SK-N-SH treated with all-trans-retinoic acid at 6 μM for 48 hours (cell line): ENCODE results near the gene GOLGA6L24.
"Not testable (repeated sequence)": the region's sequence is repeated elsewhere in the genome, so short reads cannot be mapped to it uniquely, and the experiment has no call there.

Experiments
- ATAC-seq: fragments of 200-7000 bp; cut with Tn5 transposase; 3 replicates; pipeline ENCODE4 v1.9.1; 2020; ENCODE audit warnings: mild to moderate bottlenecking, moderate library complexity

The GOLGA6L24 gene, protein sequence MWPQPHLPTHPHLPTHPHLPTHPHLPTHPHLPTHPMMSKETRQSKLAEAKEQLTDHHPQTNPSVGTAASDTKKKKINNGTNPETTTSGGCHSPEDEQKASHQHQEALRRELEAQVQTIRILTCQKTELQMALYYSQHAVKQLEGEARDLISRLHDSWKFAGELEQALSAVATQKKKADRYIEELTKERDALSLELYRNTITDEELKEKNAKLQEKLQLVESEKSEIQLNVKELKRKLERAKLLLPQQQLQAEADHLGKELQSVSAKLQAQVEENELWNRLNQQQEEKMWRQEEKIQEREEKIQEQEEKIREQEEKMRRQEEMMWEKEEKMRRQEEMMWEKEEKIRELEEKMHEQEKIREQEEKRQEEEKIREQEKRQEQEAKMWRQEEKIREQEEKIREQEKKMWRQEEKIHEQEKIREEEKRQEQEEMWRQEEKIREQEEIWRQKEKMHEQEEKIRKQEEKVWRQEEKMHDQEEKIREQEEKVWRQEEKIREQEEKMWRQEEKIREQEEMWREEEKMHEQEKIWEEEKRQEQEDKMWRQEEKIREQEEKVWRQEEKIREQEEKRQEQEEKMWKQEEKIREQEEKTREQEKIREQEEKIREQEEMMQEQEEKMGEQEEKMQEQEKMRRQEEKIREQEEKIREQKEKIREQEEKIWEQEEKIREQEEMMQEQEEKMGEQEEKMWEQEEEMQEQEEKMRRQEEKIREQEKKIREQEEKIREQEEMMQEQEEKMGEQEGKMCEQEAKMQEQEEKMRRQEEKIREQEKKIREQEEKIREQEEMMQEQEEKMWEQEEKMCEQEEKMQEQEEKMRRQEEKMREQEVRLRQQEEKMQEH

DNA sequence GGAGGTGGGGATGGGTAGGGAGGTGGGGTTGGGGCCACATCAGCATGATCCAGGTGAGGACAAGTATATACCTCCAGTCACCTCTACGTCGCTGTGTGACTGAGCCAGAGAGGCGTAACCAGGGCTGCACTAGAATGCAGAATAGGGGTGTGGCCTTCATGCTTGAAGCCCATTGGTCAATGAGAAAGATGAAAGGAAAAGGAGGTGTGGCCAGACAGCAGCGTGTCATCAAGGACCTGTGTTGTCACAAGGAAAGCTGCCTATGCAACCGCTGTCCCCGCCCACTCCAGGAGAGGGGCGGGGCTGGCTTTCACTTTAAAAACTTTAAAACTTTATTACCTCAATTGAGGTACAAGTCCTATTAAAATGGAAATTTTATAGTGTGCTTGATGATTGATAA is at the start of gene GOLGA6L24:
Gene GOLGA6L24 (minus strand): TSS at position 101 of the 400 bp plus-strand sequence. CDS start 61 bp downstream, at position 40.
- not testable (repeated sequence) for ATAC-seq

DNA sequence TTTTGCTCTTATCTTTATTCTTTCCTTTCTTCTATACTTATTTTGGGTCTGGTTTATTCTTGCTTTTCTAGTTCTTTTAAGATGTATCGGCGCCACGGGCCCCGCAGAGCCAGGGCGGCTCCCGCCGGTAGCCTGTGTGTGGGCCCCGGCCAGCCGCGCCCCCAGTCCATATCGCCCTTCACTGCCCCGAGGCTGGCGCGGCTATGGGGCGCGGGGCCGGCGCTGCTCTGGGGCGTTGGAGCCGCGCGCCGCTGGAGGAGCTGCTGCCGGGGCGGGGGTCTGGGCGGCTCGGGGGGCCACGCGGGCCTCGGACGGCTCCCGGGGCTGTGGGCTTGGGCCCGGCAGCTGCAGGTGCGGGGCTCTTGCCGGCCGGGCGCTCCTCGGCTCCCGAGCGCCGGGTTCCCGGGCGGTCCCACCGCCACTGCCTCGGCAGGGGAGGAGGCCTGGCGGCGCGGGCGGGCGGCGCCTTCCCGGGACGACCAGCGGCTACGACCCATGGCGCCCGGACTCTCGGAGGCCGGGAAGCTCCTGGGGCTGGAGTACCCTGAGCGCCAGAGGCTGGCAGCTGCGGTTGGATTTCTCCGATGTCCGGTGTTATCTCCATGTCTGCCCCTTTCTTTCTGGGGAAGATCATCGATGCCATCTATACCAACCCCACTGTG is 45.0 kb upstream of the GOLGA6L24 start:
- not testable (repeated sequence) for ATAC-seq

GRCh38 chr15:28396022-28396421 is 38.1 kb upstream of the GOLGA6L24 start:
- not testable (repeated sequence) for ATAC-seq

DNA sequence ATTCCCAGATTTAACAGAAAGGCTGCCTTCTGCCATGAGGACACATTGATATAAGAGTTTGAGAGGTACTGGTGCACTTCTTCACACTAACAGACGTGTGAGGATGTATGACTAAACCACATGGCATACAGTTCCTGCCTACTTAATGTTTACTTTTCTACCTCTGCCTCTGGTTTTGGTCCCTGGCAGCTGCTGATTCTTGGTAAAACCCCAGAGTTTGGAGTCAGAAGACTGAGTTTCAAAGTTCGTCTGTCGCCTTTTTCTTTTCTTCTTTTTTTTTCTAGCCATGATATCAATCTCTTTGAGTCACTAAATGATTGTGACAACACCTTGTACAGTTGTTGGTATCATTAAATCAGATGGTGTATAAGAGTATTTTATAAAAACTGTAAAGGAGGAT is 22.2 kb upstream of the GOLGA6L24 start:
- ATAC-seq: not testable (repeated sequence)

- ATAC-seq: not testable (repeated sequence)
Observed at GRCh38 chr15:28378364-28378763, 20.5 kb upstream of the GOLGA6L24 start, which contains the start of gene GOLGA8F. Gene GOLGA8F, plus strand, starts transcription at chr15:28378664. Its CDS starts 98 bp downstream, at chr15:28378762.

GRCh38 chr15:28365502-28365901 is 7.6 kb upstream of the GOLGA6L24 start:
- not testable (repeated sequence) for ATAC-seq

DNA sequence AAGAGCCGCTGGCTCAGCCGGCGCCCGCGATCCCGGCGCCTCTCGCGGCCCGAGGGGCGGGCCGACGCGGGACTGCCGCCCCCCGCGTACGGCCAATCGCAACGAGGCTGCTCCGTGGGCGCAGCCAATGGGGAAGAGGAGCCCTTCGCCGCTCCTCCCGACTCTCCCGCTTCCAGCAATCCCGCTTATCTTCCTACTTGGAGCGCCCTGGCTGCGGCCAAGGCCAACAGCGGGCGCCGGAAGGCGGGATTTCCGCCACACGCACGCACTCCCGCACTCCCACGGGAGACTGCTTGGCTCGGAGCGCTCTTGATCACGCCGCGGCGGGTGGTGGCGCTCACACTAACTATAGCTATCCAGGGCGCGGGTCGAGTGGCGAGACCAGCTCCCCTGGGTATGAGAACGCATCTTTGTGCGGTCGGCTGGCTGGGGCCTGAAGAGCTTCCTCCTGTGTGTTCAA is 35.7 kb downstream of the GOLGA6L24 start, which contains the start of gene HERC2:
Gene HERC2 (minus strand): TSS at position 51 of the 460 bp plus-strand sequence. CDS start 746 bp downstream, outside the sequence.
- ATAC-seq: not testable (repeated sequence)

DNA sequence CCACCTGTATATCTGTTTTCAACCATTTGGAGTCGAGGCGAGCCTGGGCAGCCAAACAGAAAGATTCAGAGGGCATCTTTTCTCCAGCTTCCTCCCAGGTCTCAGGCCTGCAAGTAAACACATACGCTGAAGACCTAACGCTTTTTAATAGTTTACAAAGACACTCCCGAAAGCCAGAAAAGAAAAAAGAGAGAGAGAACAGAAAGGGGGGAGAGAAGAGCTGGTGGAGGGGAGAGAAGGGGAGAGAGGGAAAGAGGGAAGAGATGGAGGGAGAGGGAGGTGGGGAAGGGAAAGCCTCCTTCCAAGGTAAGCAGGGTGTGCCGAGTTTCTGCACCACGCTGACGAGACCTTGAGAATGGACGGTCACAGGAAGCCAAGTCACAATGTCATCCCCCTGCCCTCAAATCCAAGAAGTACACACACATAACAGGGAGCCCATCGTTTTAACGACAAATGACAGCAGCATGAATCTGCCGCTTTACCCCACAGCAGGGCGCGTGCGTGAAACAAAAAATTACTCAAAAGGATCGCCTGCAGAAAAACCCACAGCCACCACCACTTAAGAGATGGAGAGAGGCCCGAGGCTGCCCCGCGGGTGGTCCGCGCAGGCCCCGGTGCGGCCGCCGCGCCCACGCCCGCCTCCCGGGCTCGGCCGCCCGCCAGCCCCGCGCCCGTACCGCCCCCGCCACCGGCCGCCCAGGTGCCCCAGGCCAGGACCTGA is 36.4 kb downstream of the GOLGA6L24 start:
- ATAC-seq: not testable (repeated sequence)

DNA sequence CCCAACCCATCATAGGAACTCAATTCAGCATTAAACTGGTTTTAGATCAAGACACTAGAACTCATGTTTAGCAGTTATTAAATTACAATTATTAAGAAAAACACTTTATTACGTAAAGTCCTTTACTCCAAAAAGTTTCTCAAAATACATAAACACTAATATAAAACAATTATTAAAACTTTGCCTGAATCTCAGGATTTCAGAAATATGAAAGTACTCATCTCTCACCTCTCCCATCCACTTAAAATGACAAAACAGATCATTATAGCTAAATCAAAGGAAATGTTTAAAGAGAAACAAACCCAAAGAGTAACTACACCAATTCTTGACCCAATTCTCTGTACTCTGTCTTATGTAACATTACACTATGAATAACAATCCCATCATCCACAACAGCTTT is 38.2 kb downstream of the GOLGA6L24 start:
- not testable (repeated sequence) for ATAC-seq

GRCh38 chr15:28318828-28319227 is 39.1 kb downstream of the GOLGA6L24 start:
- not testable (repeated sequence) for ATAC-seq

DNA sequence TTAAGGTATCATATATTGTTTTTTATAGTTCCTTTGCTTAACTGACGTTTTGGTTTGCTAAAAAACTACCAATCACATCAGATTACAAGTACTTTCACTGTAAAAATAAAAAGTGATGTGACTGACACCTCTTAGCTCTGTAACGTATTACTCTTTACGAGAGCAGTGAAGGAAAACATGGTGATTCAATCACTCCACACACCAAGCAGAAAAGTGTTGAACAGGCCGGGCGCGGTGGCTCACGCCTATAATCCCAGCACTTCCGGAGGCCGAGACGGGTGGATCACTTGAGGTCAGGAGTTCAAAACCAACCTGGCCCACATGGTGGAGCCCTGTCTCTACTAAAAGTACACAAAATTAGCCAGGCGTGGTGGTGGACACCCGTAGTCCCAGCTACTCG is 39.8 kb downstream of the GOLGA6L24 start:
- not testable (repeated sequence) for ATAC-seq

- not testable (repeated sequence) for ATAC-seq
Observed at GRCh38 chr15:28316958-28317357, 40.9 kb downstream of the GOLGA6L24 start.

DNA sequence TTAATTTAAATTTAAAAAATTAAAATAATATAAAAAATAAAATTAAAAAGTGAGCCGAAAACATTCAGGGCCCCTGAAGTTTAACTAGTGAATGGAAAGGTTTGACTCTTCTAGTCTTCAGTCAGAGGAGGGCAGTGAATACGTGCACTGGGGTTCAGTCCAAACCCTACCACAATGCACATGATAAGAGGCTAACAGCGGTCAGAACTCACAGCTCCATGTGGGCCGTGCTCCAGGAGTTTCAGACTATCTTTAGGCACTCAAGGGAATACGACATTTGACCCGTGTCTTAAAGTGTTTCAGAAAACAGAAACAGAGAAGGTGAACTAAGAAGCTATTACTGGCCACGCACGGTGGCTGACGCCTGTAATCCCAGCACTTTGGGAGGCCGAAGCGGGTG is 47.4 kb downstream of the GOLGA6L24 start:
- ATAC-seq: not testable (repeated sequence)

DNA sequence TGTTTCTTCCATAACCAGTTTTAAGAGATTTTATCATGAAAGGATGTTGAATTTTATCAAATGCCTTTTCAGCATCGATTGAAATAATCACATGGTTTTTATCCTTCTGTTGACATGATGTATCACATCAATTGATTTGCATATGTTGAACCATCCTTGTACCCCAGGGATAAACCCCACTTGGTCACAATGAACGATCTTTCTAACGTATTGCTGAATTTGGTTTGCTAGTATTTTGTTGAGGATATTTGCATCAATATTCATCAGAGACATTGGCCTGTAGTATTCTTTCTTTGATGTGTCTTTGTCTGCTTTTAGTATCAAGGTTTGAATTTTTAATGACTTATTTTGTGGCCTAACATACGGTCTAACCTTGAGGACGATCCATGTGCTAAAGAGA is 49.2 kb downstream of the GOLGA6L24 start:
- not testable (repeated sequence) for ATAC-seq
